B cell (primary cell): ENCODE measurements around the gene C4BPA.

Experiments used
- EZH2 ChIP-seq: IDR thresholded peaks from 2 replicates; pipeline ENCODE4 v1.6.1; 2012; ENCODE audit warnings: borderline replicate concordance, low read depth, mild to moderate bottlenecking, moderate library complexity, low read length; ENCODE audit not compliant: insufficient read depth, poor library complexity, severe bottlenecking
- TF ChIP-seq, protein P1 (sequence below): fragments of 200-600 bp; IDR thresholded peaks from one replicate; pipeline ENCODE4 v1.8.0; 2022; ENCODE audit warnings: antibody characterized with exemption, mild to moderate bottlenecking

DNA sequence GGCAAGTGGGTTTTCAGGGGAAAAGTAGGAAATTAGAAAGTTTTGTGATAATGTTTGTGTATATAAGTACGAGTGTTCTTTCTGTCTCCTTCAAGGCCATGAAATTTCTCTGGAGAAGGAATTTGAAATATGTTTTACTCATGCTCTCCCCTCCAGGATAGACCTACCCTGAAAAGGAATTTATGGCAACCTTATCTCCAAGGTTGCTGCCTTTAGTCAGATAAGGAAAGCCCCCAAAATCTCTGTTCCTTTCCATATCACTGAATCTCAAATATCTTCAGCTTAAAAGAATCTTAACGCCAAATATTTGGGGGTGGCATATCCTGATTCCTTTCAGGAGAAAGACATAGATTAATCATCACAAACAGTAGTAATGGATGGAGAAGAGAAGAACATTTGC lies 15.9 kb upstream of the C4BPA start:
- TF ChIP-seq, protein P1, sequence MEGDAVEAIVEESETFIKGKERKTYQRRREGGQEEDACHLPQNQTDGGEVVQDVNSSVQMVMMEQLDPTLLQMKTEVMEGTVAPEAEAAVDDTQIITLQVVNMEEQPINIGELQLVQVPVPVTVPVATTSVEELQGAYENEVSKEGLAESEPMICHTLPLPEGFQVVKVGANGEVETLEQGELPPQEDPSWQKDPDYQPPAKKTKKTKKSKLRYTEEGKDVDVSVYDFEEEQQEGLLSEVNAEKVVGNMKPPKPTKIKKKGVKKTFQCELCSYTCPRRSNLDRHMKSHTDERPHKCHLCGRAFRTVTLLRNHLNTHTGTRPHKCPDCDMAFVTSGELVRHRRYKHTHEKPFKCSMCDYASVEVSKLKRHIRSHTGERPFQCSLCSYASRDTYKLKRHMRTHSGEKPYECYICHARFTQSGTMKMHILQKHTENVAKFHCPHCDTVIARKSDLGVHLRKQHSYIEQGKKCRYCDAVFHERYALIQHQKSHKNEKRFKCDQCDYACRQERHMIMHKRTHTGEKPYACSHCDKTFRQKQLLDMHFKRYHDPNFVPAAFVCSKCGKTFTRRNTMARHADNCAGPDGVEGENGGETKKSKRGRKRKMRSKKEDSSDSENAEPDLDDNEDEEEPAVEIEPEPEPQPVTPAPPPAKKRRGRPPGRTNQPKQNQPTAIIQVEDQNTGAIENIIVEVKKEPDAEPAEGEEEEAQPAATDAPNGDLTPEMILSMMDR, result no peak
- no peak for TF ChIP-seq EZH2
